ENCODE measurements around the gene ACTL8.

The ACTL8 gene

GRCh38 chr1:17775796-17776195 is 20.7 kb downstream of the ACTL8 start:
- Mint-ChIP-seq H3K4me1 (no peaks in the 10 kb centered on the region), H3K27ac (no peak overlapping the region), H3K4me3 (no peak overlapping the region), H3K27me3 (peaks cover 34% of the 10 kb centered on the region), H3K9me3 (no peaks in the 10 kb centered on the region)
- DNase-seq (no peak), ATAC-seq (no peak)

GRCh38 chr1:17776426-17776825 is 21.3 kb downstream of the ACTL8 start:
- H3K4me1 Mint-ChIP-seq = no peaks in the 10 kb centered on the region
- no peaks in the 10 kb centered on the region for H3K9me3 Mint-ChIP-seq
- no peak overlapping the region for H3K4me3 Mint-ChIP-seq
- no peak for DNase-seq
- H3K27me3 Mint-ChIP-seq = peaks cover 34% of the 10 kb centered on the region
- H3K27ac Mint-ChIP-seq = no peak overlapping the region
- no peak for ATAC-seq

GRCh38 chr1:17777330-17777729 is 22.2 kb downstream of the ACTL8 start:
- Mint-ChIP-seq H3K9me3 (no peaks in the 10 kb centered on the region), H3K27ac (no peak overlapping the region), H3K4me3 (no peak overlapping the region), H3K4me1 (no peaks in the 10 kb centered on the region), H3K27me3 (peaks cover 34% of the 10 kb centered on the region)
- DNase-seq (no peak), ATAC-seq (no peak)

GRCh38 chr1:17777818-17778217 is 22.7 kb downstream of the ACTL8 start:
- peaks cover 34% of the 10 kb centered on the region for H3K27me3 Mint-ChIP-seq
- no peaks in the 10 kb centered on the region for H3K9me3 Mint-ChIP-seq

GRCh38 chr1:17780916-17781315 is 25.8 kb downstream of the ACTL8 start:
- Mint-ChIP-seq H3K4me3 (no peak overlapping the region), H3K9me3 (no peaks in the 10 kb centered on the region), H3K4me1 (no peaks in the 10 kb centered on the region), H3K27me3 (peaks cover 18% of the 10 kb centered on the region), H3K27ac (no peak overlapping the region)
- ATAC-seq = no peak
- DNase-seq = no peak

More at GRCh38 chr1:17777818-17778217, 22.7 kb downstream of the ACTL8 start:
- ATAC-seq (no peak), DNase-seq (no peak)
- Mint-ChIP-seq H3K27ac (no peak overlapping the region), H3K4me1 (no peaks in the 10 kb centered on the region), H3K4me3 (no peak overlapping the region)

GRCh38 chr1:17789926-17790325 is 34.8 kb downstream of the ACTL8 start:
- no peak overlapping the region for H3K4me3 Mint-ChIP-seq

GRCh38 chr1:17790383-17791054 is 35.4 kb downstream of the ACTL8 start:
- no peak for ATAC-seq
- no peak overlapping the region for H3K27ac Mint-ChIP-seq
- H3K9me3 Mint-ChIP-seq = no peaks in the 10 kb centered on the region
- H3K4me1 Mint-ChIP-seq = no peaks in the 10 kb centered on the region
- DNase-seq = no peak
- peaks cover 20% of the 10 kb centered on the region for H3K27me3 Mint-ChIP-seq
- H3K4me3 Mint-ChIP-seq = no peak overlapping the region

More at GRCh38 chr1:17789926-17790325, 34.8 kb downstream of the ACTL8 start:
- H3K27ac Mint-ChIP-seq = no peak overlapping the region
- H3K4me1 Mint-ChIP-seq = no peaks in the 10 kb centered on the region
- H3K27me3 Mint-ChIP-seq = peaks cover 20% of the 10 kb centered on the region
- ATAC-seq (no peak), DNase-seq (no peak)
- no peaks in the 10 kb centered on the region for H3K9me3 Mint-ChIP-seq

- ATAC-seq (no peak), DNase-seq (no peak)
- Mint-ChIP-seq H3K9me3 (no peaks in the 10 kb centered on the region), H3K4me1 (no peaks in the 10 kb centered on the region), H3K4me3 (no peak overlapping the region), H3K27ac (no peak overlapping the region), H3K27me3 (peaks cover 21% of the 10 kb centered on the region)
These were observed 35.9 kb downstream of the ACTL8 start for GRCh38 chr1:17791055-17791390.

- Mint-ChIP-seq H3K9me3 (no peaks in the 10 kb centered on the region), H3K27ac (no peak overlapping the region), H3K27me3 (peaks cover 19% of the 10 kb centered on the region), H3K4me3 (no peak overlapping the region), H3K4me1 (no peaks in the 10 kb centered on the region)
- ATAC-seq = no peak
- no peak for DNase-seq
These were observed 36.3 kb downstream of the ACTL8 start for GRCh38 chr1:17791480-17791879.

- H3K4me1 Mint-ChIP-seq = no peaks in the 10 kb centered on the region
- ATAC-seq (no peak), DNase-seq (no peak)
- peaks cover 18% of the 10 kb centered on the region for H3K27me3 Mint-ChIP-seq
- no peak overlapping the region for H3K27ac Mint-ChIP-seq
- H3K9me3 Mint-ChIP-seq = no peaks in the 10 kb centered on the region
- no peak overlapping the region for H3K4me3 Mint-ChIP-seq
These were observed 37.3 kb downstream of the ACTL8 start for GRCh38 chr1:17792421-17792820.

GRCh38 chr1:17795081-17795809 is 40.1 kb downstream of the ACTL8 start:
- DNase-seq (no peak), ATAC-seq (no peak)
- Mint-ChIP-seq H3K9me3 (no peaks in the 10 kb centered on the region), H3K27ac (no peak overlapping the region), H3K4me1 (no peaks in the 10 kb centered on the region), H3K27me3 (peaks cover 24% of the 10 kb centered on the region), H3K4me3 (no peak overlapping the region)

- Mint-ChIP-seq H3K4me1 (no peaks in the 10 kb centered on the region), H3K4me3 (no peak overlapping the region), H3K9me3 (no peaks in the 10 kb centered on the region), H3K27ac (no peak overlapping the region), H3K27me3 (peaks cover 24% of the 10 kb centered on the region)
- no peak for DNase-seq
- ATAC-seq = no peak
These were observed 40.9 kb downstream of the ACTL8 start for GRCh38 chr1:17795836-17796645.

GRCh38 chr1:17797478-17797877 is 42.3 kb downstream of the ACTL8 start:
- no peak for ATAC-seq
- Mint-ChIP-seq H3K4me1 (no peaks in the 10 kb centered on the region), H3K4me3 (no peak overlapping the region), H3K9me3 (no peaks in the 10 kb centered on the region), H3K27ac (no peak overlapping the region), H3K27me3 (peaks cover 24% of the 10 kb centered on the region)
- DNase-seq = no peak

- Mint-ChIP-seq H3K27me3 (peaks cover 24% of the 10 kb centered on the region), H3K27ac (no peak overlapping the region), H3K9me3 (no peaks in the 10 kb centered on the region), H3K4me3 (no peak overlapping the region), H3K4me1 (no peaks in the 10 kb centered on the region)
- DNase-seq (no peak), ATAC-seq (no peak)
These were observed 42.9 kb downstream of the ACTL8 start for GRCh38 chr1:17798011-17798410.

- no peaks in the 10 kb centered on the region for H3K4me1 Mint-ChIP-seq
- H3K27me3 Mint-ChIP-seq = peaks cover 15% of the 10 kb centered on the region
These were observed 43.8 kb downstream of the ACTL8 start for GRCh38 chr1:17798799-17799382.

GRCh38 chr1:17799642-17800041 is 44.5 kb downstream of the ACTL8 start:
- no peak for DNase-seq
- H3K9me3 Mint-ChIP-seq = peaks cover 0 to 3% of the 10 kb centered on the region in 2 donors
- no peaks in the 10 kb centered on the region for H3K4me1 Mint-ChIP-seq
- H3K27me3 Mint-ChIP-seq = peaks cover 14% of the 10 kb centered on the region
- no peak for ATAC-seq
- no peak overlapping the region for H3K27ac Mint-ChIP-seq
- no peak overlapping the region for H3K4me3 Mint-ChIP-seq

More at GRCh38 chr1:17798799-17799382, 43.8 kb downstream of the ACTL8 start:
- DNase-seq (no peak), ATAC-seq (no peak)
- Mint-ChIP-seq H3K9me3 (peaks cover 0 to 3% of the 10 kb centered on the region in 2 donors), H3K4me3 (no peak overlapping the region), H3K27ac (no peak overlapping the region)
